Prostate gland (tissue), 2 donors: ENCODE data around the gene MBP.

Experiments
- POLR2A ChIP-seq: fragments of 450-650 bp; IDR thresholded peaks from one replicate; pipeline ENCODE4 v1.6.1; 2016; ENCODE audit warnings: antibody characterized with exemption, mild to moderate bottlenecking
- TF ChIP-seq, protein P1 (sequence below), 4 experiments: fragments of 200-600 bp in 2 of 4; fragments of 450-650 bp in 2 of 4; sonication (generic) in 2 of 4; IDR thresholded peaks; 1 replicate in 3 of 4; 2 replicates in 1 of 4; pipeline ENCODE4 v1.5.1; 2016 to 2019; ENCODE audit warnings: antibody characterized with exemption in 4 of 4, mild to moderate bottlenecking in 2 of 4, moderate library complexity in 2 of 4

GRCh38 chr18:76995896-76996295, 136.7 kb downstream of the MBP start:
- TF ChIP-seq, protein P1, sequence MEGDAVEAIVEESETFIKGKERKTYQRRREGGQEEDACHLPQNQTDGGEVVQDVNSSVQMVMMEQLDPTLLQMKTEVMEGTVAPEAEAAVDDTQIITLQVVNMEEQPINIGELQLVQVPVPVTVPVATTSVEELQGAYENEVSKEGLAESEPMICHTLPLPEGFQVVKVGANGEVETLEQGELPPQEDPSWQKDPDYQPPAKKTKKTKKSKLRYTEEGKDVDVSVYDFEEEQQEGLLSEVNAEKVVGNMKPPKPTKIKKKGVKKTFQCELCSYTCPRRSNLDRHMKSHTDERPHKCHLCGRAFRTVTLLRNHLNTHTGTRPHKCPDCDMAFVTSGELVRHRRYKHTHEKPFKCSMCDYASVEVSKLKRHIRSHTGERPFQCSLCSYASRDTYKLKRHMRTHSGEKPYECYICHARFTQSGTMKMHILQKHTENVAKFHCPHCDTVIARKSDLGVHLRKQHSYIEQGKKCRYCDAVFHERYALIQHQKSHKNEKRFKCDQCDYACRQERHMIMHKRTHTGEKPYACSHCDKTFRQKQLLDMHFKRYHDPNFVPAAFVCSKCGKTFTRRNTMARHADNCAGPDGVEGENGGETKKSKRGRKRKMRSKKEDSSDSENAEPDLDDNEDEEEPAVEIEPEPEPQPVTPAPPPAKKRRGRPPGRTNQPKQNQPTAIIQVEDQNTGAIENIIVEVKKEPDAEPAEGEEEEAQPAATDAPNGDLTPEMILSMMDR (IDR thresholded peaks at IDR 0.05): no peak
- TF ChIP-seq POLR2A: no peak
